Glutamatergic neuron (in vitro differentiated cells): ENCODE results near the gene GDI1. TPM values are rescaled to one million over a fixed set of nuclear protein-coding genes. Genes with fewer than 3 reads are reported as not detected.
"Not testable (repeated sequence)": the region's sequence is repeated elsewhere in the genome, so short reads cannot be mapped to it uniquely, and the experiment has no call there.

ENCODE experiments used
- DNase-seq: peaks from one replicate; pipeline ENCODE4 v3.0.0; 2022
- H3K27ac Mint-ChIP-seq: one replicate; pipeline ENCODE4 v1.8.0; 2020; ENCODE audit warnings: mild to moderate bottlenecking, mixed read lengths, inconsistent platforms; ENCODE audit not compliant: unreplicated experiment
- H3K27me3 Mint-ChIP-seq: one replicate; pipeline ENCODE4 v1.8.0; 2020; ENCODE audit warnings: mild to moderate bottlenecking, moderate library complexity, mixed read lengths, inconsistent platforms; ENCODE audit not compliant: unreplicated experiment
- H3K36me3 Mint-ChIP-seq: one replicate; pipeline ENCODE4 v1.8.0; 2020; ENCODE audit warnings: mild to moderate bottlenecking, mixed read lengths, inconsistent platforms; ENCODE audit not compliant: unreplicated experiment
- H3K4me1 Mint-ChIP-seq: one replicate; pipeline ENCODE4 v1.8.0; 2020; ENCODE audit warnings: mild to moderate bottlenecking, low read depth, mixed read lengths, inconsistent platforms; ENCODE audit not compliant: unreplicated experiment
- H3K4me3 Mint-ChIP-seq: one replicate; pipeline ENCODE4 v1.8.0; 2020; ENCODE audit warnings: mild to moderate bottlenecking, mixed read lengths, inconsistent platforms; ENCODE audit not compliant: unreplicated experiment
- H3K9me3 Mint-ChIP-seq: one replicate; pipeline ENCODE4 v1.8.0; 2020; ENCODE audit warnings: mild to moderate bottlenecking, moderate library complexity, mixed read lengths, inconsistent platforms; ENCODE audit not compliant: unreplicated experiment
- total RNA-seq: library from RNA; stranded (reverse); fragmentation: NEBNext Ultra II Directional; extraction: Animal tissue kit (Norgen Biotek cat#: 25700); gene quantifications from one replicate; pipeline ENCODE4 v1.2.1, GENCODE V29; 2021; ENCODE audit not compliant: unreplicated experiment
- TF ChIP-seq, protein P1 (sequence below): fragments of 200-600 bp; sonication (generic); IDR thresholded peaks from one replicate; pipeline ENCODE4 v1.5.0; 2021; ENCODE audit not compliant: partially characterized antibody, unreplicated experiment

The GDI1 gene
- total RNA-seq, 1 donor from 2014 or later, result 730 TPM

GRCh38 chrX:154397888-154398667, 38.9 kb upstream of the GDI1 start, which contains the start of gene RPL10:
Gene RPL10 (plus strand): TSS chrX:154398377. CDS start chrX:154398520, 143 bp downstream.
- TF ChIP-seq, protein P1, sequence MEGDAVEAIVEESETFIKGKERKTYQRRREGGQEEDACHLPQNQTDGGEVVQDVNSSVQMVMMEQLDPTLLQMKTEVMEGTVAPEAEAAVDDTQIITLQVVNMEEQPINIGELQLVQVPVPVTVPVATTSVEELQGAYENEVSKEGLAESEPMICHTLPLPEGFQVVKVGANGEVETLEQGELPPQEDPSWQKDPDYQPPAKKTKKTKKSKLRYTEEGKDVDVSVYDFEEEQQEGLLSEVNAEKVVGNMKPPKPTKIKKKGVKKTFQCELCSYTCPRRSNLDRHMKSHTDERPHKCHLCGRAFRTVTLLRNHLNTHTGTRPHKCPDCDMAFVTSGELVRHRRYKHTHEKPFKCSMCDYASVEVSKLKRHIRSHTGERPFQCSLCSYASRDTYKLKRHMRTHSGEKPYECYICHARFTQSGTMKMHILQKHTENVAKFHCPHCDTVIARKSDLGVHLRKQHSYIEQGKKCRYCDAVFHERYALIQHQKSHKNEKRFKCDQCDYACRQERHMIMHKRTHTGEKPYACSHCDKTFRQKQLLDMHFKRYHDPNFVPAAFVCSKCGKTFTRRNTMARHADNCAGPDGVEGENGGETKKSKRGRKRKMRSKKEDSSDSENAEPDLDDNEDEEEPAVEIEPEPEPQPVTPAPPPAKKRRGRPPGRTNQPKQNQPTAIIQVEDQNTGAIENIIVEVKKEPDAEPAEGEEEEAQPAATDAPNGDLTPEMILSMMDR, result no peak
- peak; percentile 90 for DNase-seq
- Mint-ChIP-seq H3K27ac (peak within 1 kb of the TSS; percentile 99), H3K4me3 (peak within 1 kb of the TSS; percentile 99), H3K9me3 (peaks cover 14% of the 10 kb centered on the region), H3K27me3 (peaks cover 11% of the 10 kb centered on the region), H3K36me3 (peaks cover 5% of the 10 kb centered on the region), H3K4me1 (peaks cover 3% of the 10 kb centered on the region)

DNA sequence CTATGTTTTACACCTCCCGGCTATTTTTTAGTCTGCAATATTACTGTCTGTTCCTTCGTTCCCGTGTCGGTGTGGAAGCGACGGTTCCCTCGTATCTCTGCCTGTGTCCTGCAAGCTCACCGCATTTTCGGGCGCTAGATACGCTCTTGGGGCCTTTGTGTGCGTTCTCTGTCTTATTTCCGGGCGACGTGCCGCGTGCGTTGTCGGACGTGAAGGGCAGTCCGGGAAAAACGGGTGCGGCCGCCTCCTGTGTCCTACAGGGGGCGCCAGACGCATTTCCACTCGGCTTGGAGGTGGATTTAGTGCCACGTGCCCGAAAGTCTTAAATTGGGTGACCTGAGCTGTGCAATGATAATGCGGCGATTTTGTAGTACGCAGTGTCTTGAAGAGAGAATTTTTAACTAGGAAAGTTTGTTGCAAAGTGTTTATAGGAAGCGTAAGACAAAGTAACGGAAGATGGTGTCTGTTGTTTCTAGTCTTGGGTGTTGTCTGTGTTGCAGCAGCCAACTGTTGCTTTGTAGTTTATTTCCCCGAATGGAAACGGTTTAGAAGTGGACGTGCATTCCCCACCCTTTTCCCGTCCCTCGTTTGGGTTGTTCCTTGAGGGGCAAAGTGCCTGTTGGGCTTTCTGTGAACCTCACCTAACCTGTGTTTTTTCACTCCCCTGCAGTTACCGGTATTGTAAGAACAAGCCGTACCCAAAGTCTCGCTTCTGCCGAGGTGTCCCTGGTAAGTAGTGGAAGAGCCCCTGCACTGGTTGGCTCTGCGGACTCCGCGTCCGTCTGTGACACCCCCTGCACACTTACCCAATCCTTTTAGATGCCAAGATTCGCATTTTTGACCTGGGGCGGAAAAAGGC, 38.1 kb upstream of the GDI1 start:
- peaks cover 3% of the 10 kb centered on the region for H3K4me1 Mint-ChIP-seq
- peaks cover 14% of the 10 kb centered on the region for H3K9me3 Mint-ChIP-seq
- DNase-seq, result peak; percentile 83
- H3K36me3 Mint-ChIP-seq, result peaks cover 5% of the 10 kb centered on the region
- peak overlapping the region; percentile 99 for H3K4me3 Mint-ChIP-seq
- TF ChIP-seq, protein P1, result peak; percentile 80
- peak overlapping the region; percentile 99 for H3K27ac Mint-ChIP-seq
- peaks cover 11% of the 10 kb centered on the region for H3K27me3 Mint-ChIP-seq

DNA sequence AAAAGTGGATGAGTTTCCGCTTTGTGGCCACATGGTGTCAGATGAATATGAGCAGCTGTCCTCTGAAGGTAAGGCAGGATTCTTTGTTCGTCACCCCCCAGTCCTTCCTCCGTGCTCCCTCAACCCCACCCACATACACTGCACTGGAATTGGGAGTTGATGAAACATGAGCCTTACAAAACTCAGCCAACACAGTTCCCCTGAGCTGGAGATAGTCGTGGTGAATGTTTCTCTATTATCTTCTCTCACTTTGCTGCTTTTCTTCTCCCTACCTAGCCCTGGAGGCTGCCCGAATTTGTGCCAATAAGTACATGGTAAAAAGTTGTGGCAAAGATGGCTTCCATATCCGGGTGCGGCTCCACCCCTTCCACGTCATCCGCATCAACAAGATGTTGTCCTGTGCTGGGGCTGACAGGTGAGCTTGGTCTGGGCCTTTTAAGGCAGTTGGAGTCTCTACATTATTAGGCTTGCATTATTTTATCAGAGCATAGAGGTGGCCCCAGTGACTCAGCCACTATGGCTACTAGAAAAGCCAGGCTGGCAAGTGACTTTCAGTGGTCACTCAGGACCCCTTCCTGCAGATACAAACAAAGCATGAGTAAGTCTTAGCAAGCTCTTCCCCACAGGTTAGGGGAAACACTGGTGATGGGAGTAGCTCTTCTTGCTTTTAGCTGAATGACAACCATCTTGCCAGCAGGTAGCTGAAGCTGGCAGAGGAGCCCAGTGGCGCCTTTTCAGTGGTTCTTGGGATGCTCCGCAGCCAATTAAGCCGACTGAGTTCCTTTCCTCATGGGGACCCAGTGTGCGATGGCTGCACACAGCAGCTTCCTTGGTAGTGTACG, 37.2 kb upstream of the GDI1 start:
- Mint-ChIP-seq H3K9me3 (peaks cover 14% of the 10 kb centered on the region), H3K36me3 (peaks cover 5% of the 10 kb centered on the region), H3K4me1 (peaks cover 3% of the 10 kb centered on the region), H3K27ac (peak overlapping the region; percentile 99), H3K4me3 (peak overlapping the region; percentile 99), H3K27me3 (peaks cover 11% of the 10 kb centered on the region)
- TF ChIP-seq, protein P1, result no peak
- no peak for DNase-seq

DNA sequence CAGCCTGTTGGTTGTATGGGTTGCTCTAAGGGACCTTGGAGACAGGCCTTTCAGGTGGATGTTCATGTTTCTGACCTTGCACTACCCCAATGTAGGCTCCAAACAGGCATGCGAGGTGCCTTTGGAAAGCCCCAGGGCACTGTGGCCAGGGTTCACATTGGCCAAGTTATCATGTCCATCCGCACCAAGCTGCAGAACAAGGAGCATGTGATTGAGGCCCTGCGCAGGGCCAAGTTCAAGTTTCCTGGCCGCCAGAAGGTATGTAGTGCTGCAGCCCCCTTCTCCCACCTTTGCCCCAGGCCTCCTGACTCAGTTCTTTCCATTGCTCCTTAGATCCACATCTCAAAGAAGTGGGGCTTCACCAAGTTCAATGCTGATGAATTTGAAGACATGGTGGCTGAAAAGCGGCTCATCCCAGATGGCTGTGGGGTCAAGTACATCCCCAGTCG, 36.6 kb upstream of the GDI1 start:
- not testable (repeated sequence) for DNase-seq, H3K4me1 Mint-ChIP-seq, H3K27ac Mint-ChIP-seq, H3K4me3 Mint-ChIP-seq, H3K36me3 Mint-ChIP-seq
- Mint-ChIP-seq H3K27me3 (peaks cover 11% of the 10 kb centered on the region), H3K9me3 (peaks cover 14% of the 10 kb centered on the region)
